Measurements from ENCODE around the gene HK1. TPM values are rescaled to one million over a fixed set of nuclear protein-coding genes. Genes with fewer than 3 reads are reported as not detected.

Gene HK1
- polyA plus RNA-seq, 3 donors, result 52.4 to 60.9 (median 54.3) TPM

GRCh38 chr10:69414036-69415018, 136.0 kb downstream of the HK1 start:
- DNase-seq (ENCODE audit: low read depth in 3 of 3, low spot score in 2 of 3), result no peak

- no peak for DNase-seq (ENCODE audit: low read depth in 3 of 3, low spot score in 2 of 3)
Observed at GRCh38 chr10:69415049-69415448, 136.8 kb downstream of the HK1 start.

- DNase-seq (ENCODE audit: low read depth in 3 of 3, low spot score in 2 of 3), result no peak
Observed at GRCh38 chr10:69415951-69416350, 137.7 kb downstream of the HK1 start.

GRCh38 chr10:69416695-69417094, 138.4 kb downstream of the HK1 start, which contains the start of gene TACR2:
TSS of gene TACR2 (minus strand) at chr10:69416918. CDS start at chr10:69416323, 595 bp downstream.
- no peak for DNase-seq (ENCODE audit: low read depth in 3 of 3, low spot score in 2 of 3)

- no peak for DNase-seq (ENCODE audit: low read depth in 3 of 3, low spot score in 2 of 3)
Observed at GRCh38 chr10:69417542-69417941, 139.2 kb downstream of the HK1 start.

GRCh38 chr10:69418052-69418752, 139.9 kb downstream of the HK1 start:
- no peak for DNase-seq (ENCODE audit: low read depth in 3 of 3, low spot score in 2 of 3)

- DNase-seq (ENCODE audit: low read depth in 3 of 3, low spot score in 2 of 3), result no peak
Observed at GRCh38 chr10:69419096-69419743, 140.9 kb downstream of the HK1 start.

GRCh38 chr10:69419744-69420126, 141.4 kb downstream of the HK1 start:
- no peak for DNase-seq (ENCODE audit: low read depth in 3 of 3, low spot score in 2 of 3)

GRCh38 chr10:69421611-69422308, 143.5 kb downstream of the HK1 start:
- DNase-seq (ENCODE audit: low read depth in 3 of 3, low spot score in 2 of 3), result no peak

GRCh38 chr10:69422676-69423075, 144.4 kb downstream of the HK1 start:
- DNase-seq (ENCODE audit: low read depth in 3 of 3, low spot score in 2 of 3), result no peak

GRCh38 chr10:69425041-69425440, 146.7 kb downstream of the HK1 start:
- no peak for DNase-seq (ENCODE audit: low read depth in 3 of 3, low spot score in 2 of 3)

- no peak for DNase-seq (ENCODE audit: low read depth in 3 of 3, low spot score in 2 of 3)
Observed at GRCh38 chr10:69425511-69426298, 147.4 kb downstream of the HK1 start.

GRCh38 chr10:69426376-69426727, 148.1 kb downstream of the HK1 start:
- no peak for DNase-seq (ENCODE audit: low read depth in 3 of 3, low spot score in 2 of 3)

GRCh38 chr10:69428165-69428564, 149.9 kb downstream of the HK1 start:
- DNase-seq (ENCODE audit: low read depth in 3 of 3, low spot score in 2 of 3), result no peak

- no peak for DNase-seq (ENCODE audit: low read depth in 3 of 3, low spot score in 2 of 3)
Observed at GRCh38 chr10:69434169-69434568, 155.9 kb downstream of the HK1 start.

GRCh38 chr10:69434926-69435325, 156.6 kb downstream of the HK1 start:
- no peak for DNase-seq (ENCODE audit: low read depth in 3 of 3, low spot score in 2 of 3)

- no peak for DNase-seq (ENCODE audit: low read depth in 3 of 3, low spot score in 2 of 3)
Observed at GRCh38 chr10:69435966-69436520, 157.7 kb downstream of the HK1 start.

- no peak for DNase-seq (ENCODE audit: low read depth in 3 of 3, low spot score in 2 of 3)
Observed at GRCh38 chr10:69437321-69438259, 159.3 kb downstream of the HK1 start.
